ENCODE results near the gene SLC22A1.

The SLC22A1 gene

DNA sequence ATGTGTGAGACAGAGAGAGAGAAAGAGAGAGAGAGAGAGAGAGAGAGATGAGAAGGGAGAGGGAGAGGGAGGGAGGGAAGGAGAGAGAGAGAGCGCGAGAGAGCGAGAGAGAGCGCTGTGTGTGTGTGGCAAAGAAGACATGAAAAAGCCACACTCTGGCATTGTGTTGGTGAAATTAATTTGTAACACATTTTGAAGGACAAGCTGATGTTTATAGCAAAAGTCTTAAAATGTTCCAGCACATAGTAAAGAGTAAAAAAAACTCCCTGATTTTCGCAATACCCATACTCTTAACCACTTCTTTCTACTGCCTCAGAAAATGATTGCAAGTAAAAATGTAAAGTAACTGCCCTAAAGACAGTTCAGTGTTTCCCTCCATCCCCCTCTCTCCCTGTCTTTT, 56.7 kb downstream of the SLC22A1 start:
- DNase-seq, result no peak

DNA sequence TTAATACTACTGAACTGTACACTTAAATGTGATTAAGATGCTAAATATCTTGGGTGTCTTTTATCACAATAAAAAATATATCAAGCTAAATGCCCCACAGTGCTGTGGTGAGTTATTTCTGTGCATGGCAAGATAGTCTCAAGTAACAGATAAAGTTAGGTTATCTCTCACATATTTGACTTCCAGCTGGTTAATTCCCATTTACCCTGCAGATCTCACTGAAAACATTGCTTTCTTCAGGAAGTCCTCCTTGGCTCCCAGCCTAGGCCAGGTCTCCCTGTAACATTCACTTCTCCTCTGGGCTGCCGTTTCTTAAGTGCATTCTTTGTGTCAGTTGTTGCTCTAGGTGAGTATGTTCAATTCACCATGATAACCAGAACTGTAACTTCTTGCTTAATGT, 59.1 kb downstream of the SLC22A1 start:
- DNase-seq, result no peak

DNA sequence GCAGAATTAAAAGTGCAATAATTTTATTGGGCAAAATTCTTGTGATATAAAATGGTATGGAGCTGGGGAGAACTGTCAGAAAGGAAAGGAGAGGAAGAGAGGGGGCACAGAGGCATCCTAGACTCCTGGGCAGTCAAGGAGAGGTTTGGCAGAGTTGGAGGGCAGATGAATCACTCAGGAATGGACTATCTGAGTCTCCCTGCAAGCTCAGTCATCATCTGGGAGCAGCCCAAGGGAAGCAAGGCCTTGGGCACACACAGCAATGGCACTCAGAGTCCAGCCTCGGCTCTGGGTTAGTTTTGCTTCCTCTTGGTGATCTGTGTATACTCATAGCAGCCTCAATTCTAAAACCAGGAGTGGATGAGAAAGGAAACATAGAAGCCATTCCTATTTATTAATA, 67.2 kb downstream of the SLC22A1 start:
- DNase-seq, result no peak

DNA sequence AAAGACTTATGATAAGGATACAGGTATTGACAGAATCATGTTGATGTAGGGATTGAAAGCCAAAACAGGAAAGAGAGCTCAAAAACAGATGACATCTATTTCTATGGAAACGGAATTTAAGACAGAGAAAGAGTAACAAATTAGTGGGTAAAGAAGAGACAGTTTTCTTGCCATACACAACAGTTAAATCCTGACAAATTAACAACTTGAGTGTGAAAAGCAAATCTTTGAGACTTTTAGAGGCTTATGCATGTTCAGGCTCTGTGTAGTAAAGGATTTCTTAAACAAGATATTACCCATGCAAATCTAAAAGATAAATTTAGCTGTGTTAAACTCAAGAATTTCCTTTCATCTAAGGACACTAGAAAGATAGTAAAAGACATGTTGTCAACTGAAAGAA, 68.5 kb downstream of the SLC22A1 start:
- no peak for DNase-seq

DNA sequence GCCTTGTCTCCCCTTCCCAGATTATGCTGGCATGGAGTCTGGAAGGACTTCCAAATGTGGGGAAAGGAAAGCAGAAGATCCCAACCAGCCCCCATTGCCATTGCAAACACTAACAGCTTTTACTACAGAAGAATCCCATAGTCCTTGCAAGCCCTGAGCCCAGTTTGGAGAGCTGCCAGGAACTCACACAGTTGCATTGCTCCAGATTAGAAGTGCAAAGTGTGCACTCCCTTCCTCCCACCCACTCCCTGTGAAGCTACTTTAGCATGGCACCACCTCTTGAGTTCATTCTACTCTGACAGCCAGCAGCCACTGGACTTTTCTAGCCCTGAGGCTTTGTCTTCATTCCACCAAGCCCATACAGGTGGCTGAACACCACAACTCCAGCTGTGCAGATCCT, 69.4 kb downstream of the SLC22A1 start:
- DNase-seq, result no peak

DNA sequence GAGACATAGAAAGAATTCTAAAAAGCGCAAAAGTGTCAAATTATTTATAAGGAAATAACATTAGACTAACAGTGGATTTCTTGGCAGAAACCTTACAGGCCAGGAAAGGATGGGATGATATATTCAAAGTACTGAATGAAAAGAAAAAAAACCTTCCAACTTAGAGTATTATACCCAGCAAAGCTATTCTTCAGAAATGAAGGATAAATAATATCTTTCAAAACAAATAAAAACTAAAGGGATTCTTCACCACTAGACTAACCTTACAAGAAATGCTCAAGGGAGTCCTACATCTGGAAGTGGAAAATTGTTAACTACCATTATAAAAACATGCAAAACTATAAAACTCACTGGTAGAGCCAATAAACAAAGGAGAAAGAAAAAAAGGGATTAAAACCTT, 71.2 kb downstream of the SLC22A1 start:
- DNase-seq, result no peak

DNA sequence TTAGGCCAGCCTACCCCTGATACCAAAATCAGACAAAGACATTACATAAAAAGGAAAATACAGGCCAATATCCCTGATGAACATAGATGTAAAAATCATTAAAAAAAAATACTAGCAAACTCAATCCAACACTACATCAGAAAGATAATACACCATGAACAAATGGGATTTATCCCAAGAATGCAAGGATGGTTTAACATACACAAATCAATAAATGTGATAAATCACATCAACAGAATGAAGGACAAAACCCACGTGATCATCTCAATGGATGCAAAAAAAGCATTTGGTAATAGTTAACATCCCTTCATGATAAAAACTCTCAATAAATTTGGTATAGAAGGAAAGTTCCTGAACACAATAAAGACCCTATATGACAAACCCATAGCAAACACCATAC, 73.2 kb downstream of the SLC22A1 start:
- DNase-seq, result no peak

DNA sequence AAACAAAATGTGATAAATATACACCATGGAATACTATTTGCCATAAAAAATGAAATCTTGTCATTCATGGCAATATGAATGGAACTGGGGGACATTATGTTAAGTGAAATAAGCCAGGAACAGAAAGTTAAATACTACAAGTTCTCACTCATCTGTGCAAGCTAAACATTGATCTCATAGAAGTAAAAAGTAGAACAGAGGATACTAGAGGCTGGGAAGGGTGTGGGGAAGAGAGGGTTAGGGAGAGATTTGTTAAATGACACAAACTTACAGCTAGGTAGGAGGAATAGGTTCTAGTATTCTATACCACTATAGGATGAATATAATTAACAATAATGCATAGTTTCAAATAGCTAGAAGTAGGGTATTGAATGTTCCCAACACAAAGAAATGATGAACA, 76.0 kb downstream of the SLC22A1 start:
- DNase-seq, result no peak

DNA sequence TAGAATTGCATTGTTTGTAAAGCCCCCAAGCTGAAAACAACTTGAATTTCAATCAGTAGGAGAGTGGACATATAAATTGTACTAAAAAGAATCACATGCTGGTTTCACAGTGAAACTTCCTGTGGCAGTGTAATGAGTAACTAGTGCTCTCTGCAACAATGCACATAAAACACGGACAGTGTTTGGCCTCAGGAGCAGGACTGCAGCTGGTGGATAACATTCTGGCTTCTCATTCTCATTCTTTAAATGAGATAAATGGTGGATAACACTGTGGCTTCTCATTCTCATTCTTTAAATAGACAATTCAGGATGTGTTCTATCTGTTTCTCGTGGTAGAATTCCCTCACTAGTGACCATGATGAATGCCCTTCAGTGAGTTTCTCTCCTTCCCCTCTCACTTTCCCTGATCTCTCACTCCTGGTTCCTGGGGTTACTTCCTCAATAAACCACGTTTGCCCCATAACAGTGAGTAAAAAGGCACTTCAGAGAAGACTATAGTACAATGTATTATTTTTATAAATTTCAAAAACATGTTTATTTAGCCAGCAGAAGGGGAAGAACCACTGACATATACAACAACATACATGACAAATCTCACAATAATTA, 77.1 kb downstream of the SLC22A1 start:
- no peak for DNase-seq

DNA sequence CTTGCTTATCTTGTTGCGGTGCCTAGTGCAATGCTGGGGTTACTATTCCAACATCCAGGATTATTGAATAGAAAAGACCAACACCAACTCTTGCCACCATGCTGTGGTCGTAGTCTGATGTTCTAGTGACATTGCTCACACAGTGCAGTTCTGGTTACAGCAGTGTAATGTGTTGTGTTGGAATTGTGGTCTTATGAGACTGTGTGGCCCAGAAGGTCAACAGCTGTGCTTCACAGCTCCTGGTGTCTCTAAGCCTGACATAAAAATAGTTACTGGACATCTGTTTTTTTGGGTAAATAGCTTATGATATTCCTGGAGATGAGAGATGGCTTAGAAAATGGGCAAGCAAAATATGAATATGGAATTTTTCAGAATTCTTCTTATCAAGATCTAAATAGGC, 79.4 kb downstream of the SLC22A1 start:
- DNase-seq, result no peak

DNA sequence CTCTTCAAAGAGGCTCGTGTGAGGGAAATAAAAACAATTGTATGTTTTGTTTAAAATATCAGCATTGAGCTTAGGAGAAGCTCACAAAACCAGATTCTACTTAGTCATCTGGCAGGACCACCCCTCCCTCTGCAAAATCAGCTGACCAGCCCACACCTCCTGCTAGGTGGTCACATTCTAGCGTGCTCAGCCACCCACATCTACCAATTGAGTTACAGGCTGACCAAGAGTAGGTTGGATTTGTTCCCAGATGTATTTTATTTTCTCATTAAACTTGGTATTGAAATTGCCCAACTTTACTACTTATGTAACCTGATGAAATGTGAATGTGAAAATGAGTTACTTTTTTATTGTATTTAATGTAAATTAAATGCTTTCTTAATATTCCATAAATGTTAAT, 80.8 kb downstream of the SLC22A1 start:
- DNase-seq, result no peak

DNA sequence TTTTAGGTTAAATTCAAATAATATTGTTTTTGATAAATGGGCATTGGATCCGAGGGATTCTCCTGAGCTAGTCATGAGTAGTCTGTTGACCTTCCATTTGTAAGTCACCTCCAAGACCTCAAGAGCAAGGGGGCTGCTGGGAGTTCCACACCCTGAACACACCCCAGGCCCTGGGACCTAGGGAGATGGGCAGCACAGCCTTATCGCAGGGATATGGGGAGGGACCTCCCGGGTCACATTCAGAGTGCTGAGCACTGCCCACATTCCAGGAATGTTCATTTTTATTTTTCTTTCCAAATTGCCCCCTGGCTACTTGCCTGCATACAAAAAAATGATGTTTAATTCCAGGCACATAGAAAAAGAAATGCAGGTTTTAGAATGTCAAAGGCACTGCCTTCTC, 81.5 kb downstream of the SLC22A1 start:
- DNase-seq, result no peak

DNA sequence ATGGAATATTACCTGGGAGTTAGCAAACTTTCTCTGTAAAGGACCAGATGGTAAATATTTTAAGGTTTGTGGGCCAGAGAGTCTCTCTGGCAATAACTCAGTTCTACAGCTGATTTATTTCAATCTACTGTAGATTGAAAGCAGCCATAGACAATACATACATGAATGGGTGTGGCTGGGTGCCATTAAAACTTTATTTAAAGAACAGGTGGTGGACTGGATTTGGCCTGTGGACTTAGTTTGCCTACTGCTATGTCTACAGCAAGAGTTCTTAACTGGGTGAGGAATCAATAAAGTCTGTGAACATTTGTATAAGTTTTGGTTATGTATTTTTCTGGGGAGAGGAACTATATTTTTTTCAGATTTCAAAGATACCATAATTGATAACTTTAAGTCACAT, 81.9 kb downstream of the SLC22A1 start:
- DNase-seq, result no peak

DNA sequence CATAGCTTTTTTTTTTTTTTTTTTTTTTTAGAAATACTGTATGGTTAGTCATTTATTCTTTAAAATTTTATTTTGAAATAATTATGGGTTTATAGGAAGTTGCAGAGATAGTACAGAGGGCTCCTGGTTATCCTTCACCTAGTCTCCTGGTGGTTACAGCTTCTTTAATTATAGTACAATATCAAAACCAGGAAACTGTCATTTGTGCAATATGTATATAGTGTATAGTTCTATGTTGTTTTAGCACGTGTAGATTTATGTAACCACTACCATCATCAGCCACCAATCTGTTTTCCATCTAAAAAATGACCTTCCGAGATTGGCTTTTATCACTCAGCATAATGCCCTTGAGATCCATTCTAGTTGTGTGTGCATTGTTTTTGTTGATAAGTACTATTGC, 82.3 kb downstream of the SLC22A1 start:
- DNase-seq, result no peak

DNA sequence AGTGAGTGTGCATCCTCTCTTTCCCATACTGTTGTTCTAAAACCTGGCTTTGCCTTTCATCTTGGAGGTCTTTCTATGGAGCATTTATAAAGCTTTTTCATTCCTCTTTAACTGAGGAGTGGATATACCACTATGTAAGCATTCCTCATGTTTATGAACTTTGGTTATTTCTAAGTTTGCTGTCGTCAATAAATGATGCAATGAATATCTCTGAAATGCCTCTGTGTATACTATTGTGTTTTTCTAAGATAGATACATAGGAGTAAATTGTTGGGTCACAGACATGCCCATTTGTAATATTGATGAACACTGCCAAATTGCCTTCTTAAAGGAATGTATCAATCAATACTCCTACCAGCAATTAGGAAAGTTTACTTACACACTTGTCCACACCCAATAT, 83.1 kb downstream of the SLC22A1 start:
- no peak for DNase-seq

DNA sequence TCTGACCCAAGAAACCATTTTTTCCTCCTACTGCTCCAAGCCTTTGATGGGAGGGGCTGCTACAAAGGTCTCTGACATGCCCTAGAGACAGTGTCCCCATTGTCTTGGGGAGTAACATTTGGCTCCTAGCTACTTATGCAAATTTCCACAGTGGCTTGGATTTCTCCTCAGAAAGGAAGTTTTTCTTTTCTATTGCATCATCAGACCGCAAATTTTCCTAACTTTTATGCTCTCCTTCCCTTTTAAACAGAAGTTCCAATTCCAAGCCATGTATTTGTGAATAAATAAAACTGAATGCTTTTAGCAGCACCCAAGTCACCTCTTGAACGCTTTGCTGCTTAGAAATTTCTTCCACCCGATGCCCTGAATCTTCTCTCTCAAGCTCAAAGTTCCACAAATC, 86.0 kb downstream of the SLC22A1 start:
- DNase-seq, result no peak

Data from NCI-H2171 treated with DMSO at 0.1 percent for 48 hours (cell line).